Neural cell (in vitro differentiated cells): Measurements from ENCODE around the gene FPR1. TPM values are rescaled to one million over a fixed set of nuclear protein-coding genes. Genes with fewer than 3 reads are reported as not detected.

Source experiments
- H2AFZ ChIP-seq: fragments of 200-600, 300-800 bp; sonication (generic), shearing (Covaris generic); 2 replicates; pipeline ENCODE4 v1.6.0; 2014; ENCODE audit warnings: low read depth, mild to moderate bottlenecking, antibody characterized with exemption, low read length, moderate library complexity
- H3F3A ChIP-seq: fragments of 200-600 bp; shearing (Covaris generic); 2 replicates; pipeline ENCODE4 v1.6.1; 2016; ENCODE audit warnings: mild to moderate bottlenecking, moderate library complexity, mixed read lengths, antibody characterized with exemption, low read length; ENCODE audit not compliant: insufficient read depth, poor library complexity, severe bottlenecking
- H3K27ac ChIP-seq: fragments of 200-600, 300-800 bp; sonication (generic), shearing (Covaris generic); 2 replicates; pipeline ENCODE4 v1.5.1; 2014; ENCODE audit warnings: mild to moderate bottlenecking, low read length, moderate library complexity
- H3K27me3 ChIP-seq: fragments of 300-800, 200-600 bp; sonication (generic), shearing (Covaris generic); 2 replicates; pipeline ENCODE4 v1.6.0; 2014; ENCODE audit warnings: mild to moderate bottlenecking, low read depth, low read length, moderate library complexity; ENCODE audit not compliant: insufficient read depth
- H3K36me3 ChIP-seq: fragments of 300-800, 200-600 bp; sonication (generic), shearing (Covaris generic); 2 replicates; pipeline ENCODE4 v1.5.1; 2014; ENCODE audit warnings: mild to moderate bottlenecking, antibody characterized with exemption, low read length, moderate library complexity; ENCODE audit not compliant: insufficient read depth
- H3K4me2 ChIP-seq: fragments of 300-800, 200-600 bp; sonication (generic), shearing (Covaris generic); 2 replicates; pipeline ENCODE4 v1.6.0; 2014; ENCODE audit warnings: mild to moderate bottlenecking, low read length
- H3K4me3 ChIP-seq: fragments of 300-800, 200-600 bp; sonication (generic), shearing (Covaris generic); 2 replicates; pipeline ENCODE4 v1.5.1; 2014; ENCODE audit warnings: mild to moderate bottlenecking, low read length, moderate library complexity
- H3K79me2 ChIP-seq: fragments of 200-600 bp; shearing (Covaris generic); replicated peaks from 2 replicates; pipeline ENCODE4 v1.6.0; 2014; ENCODE audit warnings: mild to moderate bottlenecking, low read length, moderate library complexity; ENCODE audit not compliant: insufficient read depth
- H3K9ac ChIP-seq: fragments of 300-800, 200-600 bp; sonication (generic), shearing (Covaris generic); 2 replicates; pipeline ENCODE4 v1.6.1; 2016; ENCODE audit warnings: mild to moderate bottlenecking, low read length, mixed read lengths
- H3K9me2 ChIP-seq: fragments of 200-600 bp; shearing (Covaris generic); 2 replicates; pipeline ENCODE4 v1.6.1; 2016; ENCODE audit warnings: mild to moderate bottlenecking, low read length, mixed read lengths; ENCODE audit not compliant: insufficient read depth
- H3K9me3 ChIP-seq: fragments of 200-600, 300-800 bp; sonication (generic), shearing (Covaris generic); 2 replicates; pipeline ENCODE4 v1.6.1; 2016; ENCODE audit warnings: mild to moderate bottlenecking, mixed run types, low read length, moderate library complexity, mixed read lengths
- H4K20me1 ChIP-seq: fragments of 200-600 bp; shearing (Covaris generic); 2 replicates; pipeline ENCODE4 v1.6.1; 2016; ENCODE audit warnings: mild to moderate bottlenecking, mixed run types; ENCODE audit not compliant: insufficient read depth
- CTCF ChIP-seq: fragments of 450-650 bp; IDR thresholded peaks from 2 replicates; pipeline ENCODE4 v1.5.1; 2014; ENCODE audit warnings: antibody characterized with exemption, mild to moderate bottlenecking, moderate library complexity; ENCODE audit not compliant: poor library complexity, severe bottlenecking
- EP300 ChIP-seq: fragments of 450-650 bp; conservative IDR thresholded peaks from 2 replicates; pipeline ENCODE4 v1.6.1; 2014; ENCODE audit warnings: antibody characterized with exemption, mild to moderate bottlenecking, moderate library complexity; ENCODE audit not compliant: poor library complexity, severe bottlenecking
- EZH2 ChIP-seq: fragments of 200-600, 300-800 bp; shearing (Covaris generic), sonication (generic); IDR thresholded peaks from 2 replicates; pipeline ENCODE4 v1.6.1; 2014; ENCODE audit warnings: antibody characterized with exemption, low read length, borderline replicate concordance, mild to moderate bottlenecking; ENCODE audit not compliant: insufficient read depth, poor library complexity, severe bottlenecking
- MXI1 ChIP-seq: fragments of 450-650 bp; conservative IDR thresholded peaks from 2 replicates; pipeline ENCODE4 v1.6.1; 2014; ENCODE audit warnings: antibody characterized with exemption, mild to moderate bottlenecking; ENCODE audit not compliant: poor library complexity, severe bottlenecking
- POLR2AphosphoS5 ChIP-seq: IDR thresholded peaks from 2 replicates; pipeline ENCODE4 v1.6.1; 2012
- RAD21 ChIP-seq: fragments of 450-650 bp; conservative IDR thresholded peaks from 2 replicates; pipeline ENCODE4 v1.6.1; 2014; ENCODE audit warnings: antibody characterized with exemption, mild to moderate bottlenecking, moderate library complexity
- REST ChIP-seq: IDR thresholded peaks from 2 replicates; pipeline ENCODE4 v1.6.1; 2012; ENCODE audit warnings: borderline replicate concordance
- SMC3 ChIP-seq: fragments of 450-650 bp; conservative IDR thresholded peaks from 2 replicates; pipeline ENCODE4 v1.6.1; 2014; ENCODE audit warnings: antibody characterized with exemption, mild to moderate bottlenecking, moderate library complexity; ENCODE audit not compliant: poor library complexity
- TAF1 ChIP-seq: IDR thresholded peaks from 2 replicates; pipeline ENCODE4 v1.6.1; 2012; ENCODE audit warnings: low read depth
- polyA plus RNA-seq: library from polyadenylated mRNA; depleted of rRNA; stranded (reverse); fragments of >200 nt; gene quantifications from 2 replicates; pipeline ENCODE4 v1.2.3, GENCODE V29; 2014

Gene FPR1
- polyA plus RNA-seq, 1 donor from 2014 or later, result not detected

- peak; percentile 41 for TF ChIP-seq RAD21
- TF ChIP-seq TAF1, result no peak
- no peak for TF ChIP-seq MXI1
- peak; percentile 47 for TF ChIP-seq CTCF
- H3F3A ChIP-seq, result no peaks in the 10 kb centered on the region
Observed at GRCh38 chr19:51783372-51783771, 31.7 kb upstream of the FPR1 start.

GRCh38 chr19:51781999-51782398 lies 30.3 kb upstream of the FPR1 start:
- H3K4me2 ChIP-seq, result no peak overlapping the region
- H3F3A ChIP-seq, result no peaks in the 10 kb centered on the region
- H3K9me2 ChIP-seq, result no peaks in the 10 kb centered on the region
- H3K27me3 ChIP-seq, result peaks cover 8% of the 10 kb centered on the region
- H3K9me3 ChIP-seq, result no peaks in the 10 kb centered on the region
- no peaks in the 10 kb centered on the region for H4K20me1 ChIP-seq
- H2AFZ ChIP-seq, result no peak overlapping the region
- H3K36me3 ChIP-seq, result no peaks in the 10 kb centered on the region
- H3K9ac ChIP-seq, result no peak overlapping the region
- H3K4me3 ChIP-seq, result no peak overlapping the region
- no peak for TF ChIP-seq EP300
- TF ChIP-seq MXI1, result no peak
- TF ChIP-seq POLR2AphosphoS5, result no peak
- no peak for TF ChIP-seq TAF1
- no peak for TF ChIP-seq EZH2
- TF ChIP-seq SMC3, result no peak
- TF ChIP-seq CTCF, result no peak
- TF ChIP-seq RAD21, result no peak
- TF ChIP-seq REST, result no peak
- H3K79me2 ChIP-seq, result no peaks in the 10 kb centered on the region
- H3K27ac ChIP-seq, result no peak overlapping the region

More at GRCh38 chr19:51783372-51783771, 31.7 kb upstream of the FPR1 start:
- Histone ChIP-seq H3K4me2 (no peak overlapping the region), H3K79me2 (no peaks in the 10 kb centered on the region), H3K9me3 (no peaks in the 10 kb centered on the region), H3K4me3 (no peak overlapping the region), H4K20me1 (no peaks in the 10 kb centered on the region), H3K27ac (no peak overlapping the region), H3K36me3 (no peaks in the 10 kb centered on the region), H2AFZ (no peak overlapping the region), H3K27me3 (peaks cover 8% of the 10 kb centered on the region), H3K9ac (no peak overlapping the region), H3K9me2 (no peaks in the 10 kb centered on the region)
